GM23248 (cell line): Measurements from ENCODE around the gene GPR35.

Source experiments
- EZH2 ChIP-seq: fragments of 200-600 bp; sonication (generic); IDR thresholded peaks from 2 replicates; pipeline ENCODE4 v1.6.1; 2018; ENCODE audit warnings: antibody characterized with exemption, mild to moderate bottlenecking; ENCODE audit not compliant: insufficient read depth, poor library complexity, severe bottlenecking
- EZH2phosphoT487 ChIP-seq: fragments of 200-600 bp; sonication (generic); IDR thresholded peaks from 2 replicates; pipeline ENCODE4 v1.6.1; 2018; ENCODE audit warnings: antibody characterized with exemption, moderate library complexity, mild to moderate bottlenecking, low read depth; ENCODE audit not compliant: insufficient read depth

DNA sequence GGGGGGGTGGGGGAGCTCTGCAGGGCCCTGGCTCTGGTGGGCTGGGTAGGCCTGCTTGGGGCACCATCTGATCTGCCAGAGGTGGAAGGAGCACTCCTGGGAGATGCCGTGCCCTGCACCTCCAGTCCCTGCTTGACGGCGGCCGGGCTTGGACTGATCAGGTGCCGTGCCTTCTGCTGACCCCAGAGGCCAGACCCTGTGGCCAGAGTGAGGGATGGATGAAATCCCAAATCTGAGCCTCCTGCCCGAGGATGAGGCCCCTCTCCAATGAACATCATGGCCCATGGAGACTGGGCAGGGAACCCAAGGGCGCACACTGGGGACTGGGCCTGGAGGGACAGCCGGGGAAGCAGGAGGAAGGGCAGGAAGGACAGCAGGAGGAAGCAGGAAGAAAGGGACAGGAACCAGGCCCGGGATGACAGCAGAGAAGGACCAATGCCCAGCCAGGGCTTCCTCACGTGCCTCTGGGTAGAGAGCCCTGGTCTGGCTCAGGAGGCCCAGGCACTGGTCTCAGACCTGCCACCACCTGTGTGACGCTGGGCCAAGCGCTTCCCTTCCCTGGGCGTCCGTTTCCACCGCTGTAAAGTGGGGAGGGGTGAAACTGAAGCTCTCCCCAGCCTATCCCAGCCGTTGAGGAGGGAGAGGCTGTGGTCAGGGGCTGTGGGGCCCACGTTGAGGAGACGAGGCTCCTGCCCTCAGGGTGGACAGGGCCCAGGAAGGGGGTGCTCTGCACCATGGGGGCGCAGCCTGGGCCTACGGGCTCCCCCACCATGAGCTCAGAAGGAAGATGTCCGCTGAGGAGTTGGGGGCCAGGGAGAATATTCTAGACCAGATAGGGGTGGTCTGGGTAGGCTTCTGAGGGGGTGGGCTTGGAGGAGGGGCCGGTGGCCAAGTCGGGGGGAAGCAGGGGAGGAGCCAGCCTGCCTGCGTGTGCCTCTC lies 1.0 kb upstream of the GPR35 start:
- no peak for TF ChIP-seq EZH2
- TF ChIP-seq EZH2phosphoT487: no peak
